IPS DF 4.7 (cell line): ENCODE results near the gene LANCL1.

ENCODE experiments used
- DNase-seq: peaks from one replicate; pipeline ENCODE4 v3.0.0-alpha.2; 2013; ENCODE audit warnings: low spot score; ENCODE audit errors: extremely low read depth

The LANCL1 gene

GRCh38 chr2:210392469-210392881, 84.1 kb downstream of the LANCL1 start:
- no peak for DNase-seq

- DNase-seq, result no peak
Measured at GRCh38 chr2:210389856-210390255, 86.7 kb downstream of the LANCL1 start.

GRCh38 chr2:210388148-210388547, 88.4 kb downstream of the LANCL1 start:
- no peak for DNase-seq

- DNase-seq, result no peak
Measured at GRCh38 chr2:210387074-210387473, 89.5 kb downstream of the LANCL1 start.
